GM23248 (cell line): ENCODE data around the gene NPB.

Source experiments
- EZH2 ChIP-seq: fragments of 200-600 bp; sonication (generic); IDR thresholded peaks from 2 replicates; pipeline ENCODE4 v1.6.1; 2018; ENCODE audit warnings: antibody characterized with exemption, mild to moderate bottlenecking; ENCODE audit not compliant: insufficient read depth, poor library complexity, severe bottlenecking
- EZH2phosphoT487 ChIP-seq: fragments of 200-600 bp; sonication (generic); IDR thresholded peaks from 2 replicates; pipeline ENCODE4 v1.6.1; 2018; ENCODE audit warnings: antibody characterized with exemption, moderate library complexity, mild to moderate bottlenecking, low read depth; ENCODE audit not compliant: insufficient read depth

DNA sequence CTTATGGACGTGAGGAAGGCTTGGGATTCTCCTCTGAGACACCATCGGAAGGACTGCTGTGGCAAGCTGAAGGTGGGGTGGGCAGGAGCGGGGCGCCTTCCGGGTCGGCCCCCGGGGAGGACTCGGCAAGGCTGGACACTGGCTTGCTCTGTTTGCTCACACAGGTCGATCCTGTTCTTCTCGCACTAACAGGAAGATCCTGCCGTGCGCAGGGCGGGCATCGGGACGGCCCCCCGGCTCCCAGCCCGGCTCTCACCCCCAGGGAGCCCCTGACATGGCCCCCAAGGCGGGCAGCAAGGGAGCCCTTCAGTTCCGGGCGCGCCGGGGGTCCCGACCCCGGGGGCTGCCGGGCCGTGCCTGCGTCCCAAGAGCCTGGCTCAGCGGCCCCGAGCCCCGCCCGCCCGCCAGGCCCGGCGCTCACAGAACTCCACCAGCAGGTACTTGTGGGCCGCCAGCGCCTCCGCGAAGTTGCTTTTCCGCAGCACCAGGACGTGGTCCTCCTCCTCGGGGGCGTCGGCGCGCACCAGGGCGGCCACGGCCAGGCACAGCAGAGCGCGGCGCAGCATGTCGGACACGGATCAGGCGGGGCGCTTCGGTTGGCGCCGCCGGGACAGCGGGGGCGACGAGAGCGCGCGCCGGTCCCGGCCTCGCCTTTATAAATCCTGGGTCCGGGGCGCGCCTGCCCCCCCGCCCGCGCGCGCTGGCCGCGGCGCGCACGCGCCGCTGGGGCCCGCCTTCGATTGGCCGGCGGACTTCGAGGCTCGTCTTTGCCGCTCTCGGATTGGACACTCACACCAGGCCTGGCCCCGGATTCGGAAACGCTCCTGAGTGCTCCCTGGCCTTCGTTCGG, 41.9 kb upstream of the NPB start, which contains the start of gene P4HB:
- TF ChIP-seq EZH2 (no peak), EZH2phosphoT487 (no peak)
